HuH-7.5 (cell line): ENCODE measurements around the gene SPATA25.
A peak's percentile ranks its signal among the peaks of the same experiment; 100 is the strongest.
"Not testable (repeated sequence)": the region's sequence is repeated elsewhere in the genome, so short reads cannot be mapped to it uniquely, and the experiment has no call there.

Source experiments
- DNase-seq: peaks from one replicate; pipeline ENCODE4 v3.0.0; 2011; ENCODE audit warnings: low spot score

SPATA25 gene

DNA sequence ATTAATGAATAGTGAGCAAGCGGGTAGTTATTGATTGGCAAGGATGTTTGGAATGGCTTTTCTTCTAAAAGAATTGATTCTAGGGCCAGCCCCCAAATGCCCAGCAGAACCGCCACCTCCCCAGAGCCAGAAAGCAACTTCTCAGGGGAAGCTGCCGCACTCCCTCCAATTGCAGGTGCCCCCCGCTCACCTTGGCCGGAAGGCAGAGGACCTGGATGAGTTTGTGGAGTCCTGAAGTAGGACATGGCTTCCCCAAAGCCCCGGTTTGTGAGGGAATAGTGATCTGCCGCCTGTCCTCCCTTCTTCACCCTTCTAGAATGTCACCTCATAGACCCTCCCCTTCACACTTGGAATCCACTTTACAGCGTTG lies at the start of gene SPATA25:
Gene SPATA25, minus strand, starts transcription at position 277 of the 370 bp plus-strand sequence. Its CDS starts 32 bp downstream, at position 245.
- no peak for DNase-seq

- no peak for DNase-seq
Measured at GRCh38 chr20:45935416-45936046, 48.1 kb upstream of the SPATA25 start.

GRCh38 chr20:45934586-45935415 lies 47.4 kb upstream of the SPATA25 start, which contains the start of gene PCIF1:
TSS of gene PCIF1 (plus strand) at chr20:45934683. CDS start at chr20:45939000, 4,317 bp downstream.
- peak; percentile 100 for DNase-seq

GRCh38 chr20:45934046-45934585 lies 46.7 kb upstream of the SPATA25 start:
- DNase-seq, result peak; percentile 57

DNA sequence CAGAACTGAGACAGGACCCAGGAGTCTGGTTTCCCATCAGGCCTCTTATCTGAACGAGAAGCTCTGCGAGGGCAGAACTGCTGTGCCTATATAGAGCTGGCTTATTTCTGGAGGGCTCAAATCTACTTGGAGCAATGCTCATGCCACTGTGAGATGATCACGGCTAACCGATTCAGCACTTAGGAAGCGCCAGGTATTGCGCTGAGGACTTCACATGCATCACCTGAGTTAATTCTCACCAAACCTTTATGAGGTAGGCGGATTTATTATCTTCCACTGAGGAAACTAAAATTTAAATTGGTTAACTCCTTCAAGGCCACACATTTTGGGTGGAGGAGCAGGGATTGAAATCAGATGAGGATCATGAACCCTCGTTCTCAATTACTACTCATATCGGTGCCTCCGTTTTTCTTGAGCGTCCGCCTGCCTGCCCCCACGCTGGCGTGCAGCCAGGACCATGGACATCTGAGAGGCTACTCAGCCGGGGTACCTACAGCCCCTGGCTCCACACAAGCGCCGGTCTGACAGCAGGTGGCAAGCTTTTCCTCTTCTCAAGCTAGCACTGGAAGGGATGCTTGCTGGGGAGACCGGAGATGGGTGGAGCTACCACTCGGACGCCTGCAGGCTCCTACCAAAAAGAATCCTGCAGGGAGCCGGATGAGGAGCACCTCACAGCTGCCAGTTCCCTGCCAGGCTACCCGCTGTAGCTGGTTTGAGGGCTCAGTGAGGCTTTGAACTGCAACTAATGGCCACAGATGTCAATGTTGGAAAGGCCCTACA lies 46.0 kb upstream of the SPATA25 start:
- DNase-seq, result peak; percentile 88

DNA sequence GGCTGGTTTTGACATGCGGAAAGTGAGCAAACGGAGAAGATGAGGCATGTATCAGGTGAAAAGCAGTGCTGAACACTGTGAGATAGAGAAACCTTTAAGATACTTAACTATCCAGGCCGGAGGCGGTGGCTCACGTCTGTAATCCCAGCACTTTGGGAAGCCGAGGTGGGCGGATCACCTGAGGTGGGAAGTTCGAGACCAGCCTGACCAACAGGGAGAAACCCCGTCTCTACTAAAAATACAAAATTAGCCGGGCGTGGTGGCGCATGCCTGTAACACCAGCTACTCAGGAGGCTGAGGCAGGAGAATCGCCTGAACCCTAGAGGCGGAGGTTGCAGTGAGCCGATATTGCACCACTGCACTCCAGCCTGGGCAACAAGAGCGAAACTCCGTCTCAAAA lies 44.3 kb upstream of the SPATA25 start:
- not testable (repeated sequence) for DNase-seq

- peak; percentile 66 for DNase-seq
Measured at GRCh38 chr20:45927071-45927878, 39.9 kb upstream of the SPATA25 start.

DNA sequence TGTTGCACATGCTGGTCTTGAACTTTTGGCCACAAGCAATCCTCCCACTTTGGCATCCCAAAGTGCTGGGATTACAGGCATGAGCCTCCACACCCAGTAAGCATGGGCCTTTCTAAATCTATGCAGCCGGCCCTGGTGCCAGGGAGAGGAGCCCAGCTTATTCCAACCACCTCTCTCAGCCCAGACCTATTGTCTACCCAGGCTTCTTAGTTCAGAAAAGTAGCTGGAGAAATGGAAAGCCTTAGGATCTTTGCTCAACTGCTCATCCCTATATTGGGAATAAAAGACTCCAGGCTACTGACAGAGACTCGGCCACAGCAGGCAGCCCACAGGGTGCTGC lies 39.3 kb upstream of the SPATA25 start:
- DNase-seq, result no peak

DNA sequence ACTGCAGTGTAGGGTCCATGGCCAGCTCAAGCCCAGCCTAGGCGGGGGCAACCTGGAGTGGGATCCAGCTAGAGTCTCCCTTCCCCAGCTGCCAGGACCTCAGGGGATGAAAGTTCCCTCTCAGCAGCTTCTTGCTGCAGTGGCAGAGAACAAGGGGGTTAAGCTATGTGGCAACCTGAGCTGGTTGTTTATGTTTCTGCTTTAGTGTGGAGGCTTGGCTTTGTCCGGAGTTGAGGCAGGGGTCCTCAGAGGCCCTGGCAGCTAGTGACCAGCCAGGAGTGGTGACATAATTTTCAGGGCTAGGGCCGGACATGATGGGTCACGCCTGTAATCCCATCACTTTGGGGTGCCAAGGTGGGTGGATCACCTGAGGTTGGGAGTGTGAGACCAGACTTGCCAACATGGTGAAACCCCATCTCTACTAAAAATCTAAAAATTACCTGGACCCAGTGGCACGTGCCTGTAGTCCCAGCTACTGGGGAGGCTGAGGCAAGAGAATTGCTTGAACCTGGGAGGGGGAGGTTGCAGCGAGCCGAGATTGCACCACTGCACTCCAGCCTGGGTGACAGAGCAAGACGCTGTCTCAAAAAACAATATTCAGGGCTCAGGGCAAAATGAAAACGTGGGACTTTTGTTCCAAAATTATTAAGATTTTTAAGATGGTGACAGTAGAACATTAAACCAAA lies 38.5 kb upstream of the SPATA25 start:
- DNase-seq, result no peak

GRCh38 chr20:45924391-45925261 lies 37.2 kb upstream of the SPATA25 start:
- DNase-seq, result no peak

- no peak for DNase-seq
Measured at GRCh38 chr20:45921337-45922189, 34.1 kb upstream of the SPATA25 start.

GRCh38 chr20:45920462-45921336 lies 33.3 kb upstream of the SPATA25 start:
- DNase-seq, result no peak

DNA sequence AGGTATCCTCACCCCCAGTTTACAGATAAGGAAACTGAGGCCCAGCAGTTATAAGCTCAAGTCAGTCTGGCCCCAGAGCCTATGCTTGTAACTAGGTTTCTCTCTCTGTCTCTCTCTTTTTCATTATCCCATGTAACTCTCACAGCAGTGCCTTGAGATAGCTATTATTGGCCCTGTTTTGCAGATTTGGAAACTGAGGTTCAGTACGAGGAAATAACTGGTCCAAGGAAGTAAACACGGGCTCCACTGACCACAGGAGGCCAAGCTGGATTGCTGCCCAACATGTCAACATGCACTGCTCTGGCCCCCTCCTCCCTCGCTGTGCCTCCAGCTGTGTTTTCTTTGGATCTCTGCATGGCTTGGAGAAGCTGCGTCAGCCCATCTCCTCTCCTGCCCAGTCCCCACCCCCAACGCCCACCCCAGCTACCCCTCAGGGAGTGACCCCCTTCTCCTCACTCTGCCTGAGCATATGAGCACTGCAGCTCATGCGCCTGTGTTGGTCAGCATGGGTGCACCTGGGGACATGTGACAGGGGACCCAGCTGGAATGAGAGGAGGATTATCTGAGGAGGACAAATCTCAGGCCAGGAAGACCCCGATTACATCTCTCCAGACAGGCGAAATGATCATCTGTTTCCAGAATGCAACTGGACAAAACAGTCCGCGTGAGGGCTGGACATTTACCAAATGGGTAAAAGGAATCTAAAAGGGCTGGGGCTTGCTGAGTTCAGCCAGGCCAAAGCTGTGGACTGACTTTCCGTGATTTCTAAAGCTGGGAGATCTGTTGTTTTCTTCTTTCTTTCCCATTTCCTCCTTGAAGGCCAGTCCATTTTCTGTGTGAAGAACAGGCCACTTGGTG lies 32.3 kb upstream of the SPATA25 start:
- no peak for DNase-seq

GRCh38 chr20:45918779-45919537 lies 31.5 kb upstream of the SPATA25 start:
- DNase-seq, result no peak

- no peak for DNase-seq
Measured at GRCh38 chr20:45918182-45918737, 30.8 kb upstream of the SPATA25 start.

DNA sequence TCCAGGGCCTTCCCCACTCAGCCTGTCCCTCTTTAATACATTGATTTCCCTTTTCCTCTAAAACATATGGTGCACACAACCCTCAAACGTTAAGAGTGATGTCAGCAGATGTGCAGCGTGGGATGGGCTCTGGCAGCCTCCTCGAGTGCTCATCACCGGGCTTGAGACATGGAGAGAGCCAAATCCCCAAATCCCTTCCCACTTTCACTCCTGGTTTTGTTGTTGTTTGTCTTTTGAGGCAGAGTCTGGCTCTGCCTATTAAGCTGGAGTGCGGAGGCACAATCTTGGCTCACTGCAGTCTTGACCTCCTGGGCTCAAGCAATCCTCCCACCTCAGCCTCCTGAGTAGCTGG lies 30.3 kb upstream of the SPATA25 start:
- DNase-seq, result no peak
